Right cardiac atrium (tissue), 5 donors: ENCODE data around the gene CEP55. TPM values are rescaled to one million over a fixed set of nuclear protein-coding genes. Genes with fewer than 3 reads are reported as not detected.
"Not testable (repeated sequence)": the region's sequence is repeated elsewhere in the genome, so short reads cannot be mapped to it uniquely, and the experiment has no call there.

Source experiments
- ATAC-seq, 2 donors: fragments of 200-7000 bp; cut with Tn5 transposase; one replicate each; pipeline versions ENCODE4 v1.8.0 to v1.9.1; 2020; ENCODE audit warnings: moderate library complexity in 2 of 2, mild to moderate bottlenecking in 1 of 2
- DNase-seq, 3 donors: peaks; one replicate each; pipeline ENCODE4 v3.0.0-alpha.2; 2020
- H3K27ac ChIP-seq: one replicate; pipeline ENCODE4 v1.5.1; 2013; ENCODE audit warnings: mild to moderate bottlenecking, low read length, control low read depth, moderate library complexity
- H3K27me3 ChIP-seq: one replicate; pipeline ENCODE4 v1.6.1; 2013; ENCODE audit not compliant: control insufficient read depth, insufficient read depth
- H3K4me1 ChIP-seq: one replicate; pipeline ENCODE4 v1.6.1; 2013; ENCODE audit warnings: low read length; ENCODE audit not compliant: control insufficient read depth, insufficient read depth
- H3K4me3 ChIP-seq: one replicate; pipeline ENCODE4 v1.5.1; 2013; ENCODE audit warnings: low read length, control low read depth
- H3K9me3 ChIP-seq: one replicate; pipeline ENCODE4 v1.6.1; 2013; ENCODE audit warnings: low read length; ENCODE audit not compliant: control insufficient read depth
- WGBS: extraction: QIAGEN DNeasy Blood & Tissue Kit; methylation state at CpG from one replicate; pipeline ENCODE4 v1.1.7; 2013; 5-methylcytosine and 5-hydroxymethylcytosine counted together
- intact Hi-C, 4 donors: fragments of 100-400 bp; cut with DNase I; formaldehyde crosslinking; loops; one replicate each; pipeline versions ENCODE4 v1.11.0 to v1.14.0; 2022 to 2023
- polyA plus RNA-seq: library from polyadenylated mRNA; stranded (reverse); fragments of 200-250 nt; gene quantifications from one replicate; pipeline ENCODE4 v1.2.3, GENCODE V29; 2013
- total RNA-seq, 4 donors: library from RNA; stranded (reverse); fragmentation: NEBNext Ultra II Directional; extraction: Animal tissue kit (Norgen Biotek cat#: 25700); gene quantifications; one replicate each; pipeline ENCODE4 v1.2.1, GENCODE V29; 2021
- donor health status: healthy with polysubstance abuse.
- donor health status: DM: no; HTN: yes; CAD: no.
- donor health status: DM: no; HTN: no; CAD: no.
- donor health status: DM: no; HTN: yes; CAD: no; lungs with severe emphysema.
- donor health status: DM: yes; HTN: yes; CAD: no.

CEP55 gene
- total and polyA plus RNA-seq, 5 donors: 0.11 to 1.6 (median 0.45) TPM

DNA sequence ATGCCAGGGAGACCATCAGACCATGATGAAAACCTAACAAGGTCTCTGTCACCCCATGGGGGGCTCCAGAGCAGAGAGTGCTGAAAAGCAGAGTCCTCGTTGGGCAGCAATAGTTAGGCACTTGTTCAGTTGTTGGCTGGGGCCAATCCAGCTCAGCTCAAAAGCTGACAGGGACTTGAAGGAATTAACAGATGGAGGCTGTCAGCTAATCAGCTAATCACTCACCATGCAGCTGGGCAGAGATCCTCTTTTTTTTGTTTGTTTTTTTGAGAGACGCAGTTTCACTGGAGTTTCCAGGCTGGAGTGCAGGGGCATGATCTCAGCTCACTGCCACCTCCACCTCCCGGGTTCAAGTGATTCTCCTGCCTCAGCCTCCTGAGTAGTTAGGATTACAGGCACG is 18.1 kb downstream of the CEP55 start:
- Histone ChIP-seq H3K4me3 (no peak overlapping the region), H3K27ac (no peak overlapping the region), H3K4me1 (no peaks in the 10 kb centered on the region), H3K9me3 (no peaks in the 10 kb centered on the region), H3K27me3 (no peaks in the 10 kb centered on the region)
- ATAC-seq (no peak), DNase-seq (no peak)
- WGBS: 71% methylated on average over 4 of the region's 4 CpGs
- intact Hi-C loops: no loop called here

DNA sequence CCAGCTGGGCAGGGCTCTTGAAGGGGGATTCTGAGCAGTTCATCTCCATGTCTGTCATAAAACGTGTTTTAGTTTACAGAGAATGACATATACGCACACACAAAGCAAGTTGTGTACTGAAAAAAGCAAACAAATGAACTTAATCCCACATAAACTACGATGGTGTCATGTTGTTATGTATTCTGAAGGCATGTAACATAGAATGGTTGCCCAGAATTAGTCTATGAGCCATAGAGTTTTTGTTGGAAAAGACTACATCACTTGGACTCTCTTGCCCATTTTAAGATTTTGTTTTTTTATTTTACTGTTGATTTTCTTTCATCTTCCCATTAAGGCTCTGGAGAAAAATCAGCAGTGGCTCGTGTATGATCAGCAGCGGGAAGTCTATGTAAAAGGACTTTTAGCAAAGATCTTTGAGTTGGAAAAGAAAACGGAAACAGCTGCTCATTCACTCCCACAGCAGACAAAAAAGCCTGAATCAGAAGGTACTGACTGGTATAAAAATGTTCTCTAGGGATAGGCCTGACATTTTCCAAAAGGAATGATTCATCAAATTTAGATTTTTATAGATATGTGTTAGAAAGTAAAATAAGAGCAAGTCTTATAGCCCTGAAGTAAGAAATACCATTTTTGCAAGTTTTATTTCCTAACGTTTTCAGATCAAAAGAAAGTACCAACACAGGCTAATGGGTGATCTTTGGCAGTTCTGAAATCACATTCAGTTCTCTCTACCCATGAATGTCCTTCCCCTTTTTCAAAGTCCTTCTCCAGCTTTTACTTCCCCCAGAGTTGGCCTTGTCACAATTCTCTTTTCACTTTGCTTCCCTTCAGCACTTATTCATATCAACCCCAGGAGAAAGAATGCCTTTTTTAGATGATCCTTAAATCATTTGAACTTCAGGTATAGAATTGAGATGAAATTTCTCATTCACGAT is 18.9 kb downstream of the CEP55 start:
- Histone ChIP-seq H3K9me3 (no peaks in the 10 kb centered on the region), H3K27ac (no peak overlapping the region), H3K4me3 (no peak overlapping the region), H3K4me1 (no peaks in the 10 kb centered on the region), H3K27me3 (no peaks in the 10 kb centered on the region)
- ATAC-seq: peak; percentile 47 to 63
- 46% methylated on average over 8 of the region's 8 CpGs for WGBS
- intact Hi-C loops: no loop called here
- no peak for DNase-seq

DNA sequence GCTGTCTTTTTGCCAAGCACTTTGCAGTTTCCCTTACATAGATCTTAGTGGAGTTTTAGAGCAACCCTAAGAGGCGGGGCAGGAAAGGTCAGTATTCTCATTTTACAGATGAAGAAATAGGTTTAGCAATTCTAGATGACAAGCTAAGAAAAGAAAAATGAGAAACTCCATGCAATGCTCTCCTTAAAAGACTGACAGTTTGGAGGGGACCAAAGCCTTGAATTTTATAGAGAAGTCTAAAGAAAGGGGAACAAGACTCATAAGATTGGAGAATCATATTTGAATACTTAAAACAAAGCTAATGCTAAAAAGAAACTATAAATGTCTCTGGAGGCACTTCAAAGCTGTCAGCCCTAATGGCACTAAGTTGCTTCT is 19.6 kb downstream of the CEP55 start:
- WGBS: 94% methylated on average over 1 of the region's 1 CpG

DNA sequence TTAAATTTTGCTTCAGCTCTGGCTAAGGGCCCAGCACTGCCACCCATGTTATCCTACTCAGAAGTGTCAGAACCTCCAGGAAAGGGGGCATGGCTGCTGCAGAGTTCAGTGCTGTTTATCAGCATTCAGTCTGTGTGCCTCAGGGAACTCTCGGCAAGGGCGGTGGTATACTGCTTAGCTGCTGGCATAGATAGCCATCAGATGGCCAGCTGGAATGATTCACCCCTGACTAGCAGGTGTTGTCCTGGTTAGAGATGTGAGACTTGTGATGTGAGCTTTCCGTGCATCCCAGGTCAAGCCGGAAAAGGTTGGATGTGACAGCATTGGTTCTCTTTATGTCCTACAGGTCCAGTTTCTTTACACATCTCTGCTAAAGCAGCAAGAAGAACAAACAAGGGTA is 22.1 kb downstream of the CEP55 start:
- DNase-seq (no peak), ATAC-seq (no peak)
- intact Hi-C loops: no loop called here
- no peaks in the 10 kb centered on the region for H3K9me3 ChIP-seq
- no peak overlapping the region for H3K27ac ChIP-seq
- H3K27me3 ChIP-seq: no peaks in the 10 kb centered on the region
- 96% methylated on average over 4 of the region's 4 CpGs for WGBS
- no peak overlapping the region for H3K4me3 ChIP-seq
- no peaks in the 10 kb centered on the region for H3K4me1 ChIP-seq

More for the DNA sequence above, 19.6 kb downstream of the CEP55 start:
- intact Hi-C loops: no loop called here
- Histone ChIP-seq H3K27ac (no peak overlapping the region), H3K9me3 (no peaks in the 10 kb centered on the region), H3K4me1 (no peaks in the 10 kb centered on the region), H3K27me3 (no peaks in the 10 kb centered on the region), H3K4me3 (no peak overlapping the region)
- DNase-seq (no peak), ATAC-seq (peak in 1 of 2 donors; percentile 28)

DNA sequence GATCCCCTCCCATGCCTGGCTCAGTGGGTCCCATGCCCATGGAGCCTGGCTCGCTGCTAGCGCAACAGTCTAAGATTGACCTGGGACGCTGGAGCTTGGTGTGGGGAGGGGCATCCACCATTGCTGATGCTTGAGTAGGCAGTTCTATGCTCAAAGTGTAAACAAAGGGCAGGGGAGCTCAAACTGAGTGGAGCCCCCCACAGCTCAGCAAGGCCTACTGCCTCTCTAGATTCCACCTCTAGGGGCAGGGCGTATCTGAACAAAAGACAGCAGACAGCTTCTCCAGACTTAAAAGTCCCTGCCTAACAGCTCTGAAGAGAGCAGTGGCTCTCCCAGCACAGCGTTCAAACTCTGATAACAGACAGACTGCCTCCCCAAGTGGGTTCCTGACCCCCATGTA is 38.9 kb downstream of the CEP55 start:
- Histone ChIP-seq H3K27ac (no peak overlapping the region), H3K4me3 (no peak overlapping the region), H3K9me3 (no peaks in the 10 kb centered on the region), H3K27me3 (no peaks in the 10 kb centered on the region), H3K4me1 (no peaks in the 10 kb centered on the region)
- 86% methylated on average over 5 of the region's 5 CpGs for WGBS
- no peak for ATAC-seq
- DNase-seq: no peak
- intact Hi-C loops: no loop called here

DNA sequence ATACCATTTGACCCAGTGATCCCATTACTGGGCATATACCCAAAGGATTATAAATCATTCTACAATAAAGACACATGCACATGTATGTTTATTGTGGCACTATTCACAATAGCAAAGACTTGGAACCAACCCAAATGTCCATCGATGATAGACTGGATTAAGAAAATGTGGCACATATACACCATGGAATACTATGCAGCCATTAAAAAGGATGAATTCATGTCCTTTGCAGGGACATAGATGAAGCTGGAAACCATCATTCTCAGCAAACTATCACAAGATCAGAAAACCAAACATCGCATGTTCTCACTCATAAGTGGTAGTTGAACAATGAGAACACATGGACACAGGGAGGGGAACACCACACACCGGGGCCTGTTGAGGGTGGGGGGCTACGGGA is 44.5 kb downstream of the CEP55 start:
- not testable (repeated sequence) for H3K4me1 ChIP-seq, DNase-seq, H3K27ac ChIP-seq, H3K4me3 ChIP-seq, ATAC-seq, H3K27me3 ChIP-seq, H3K9me3 ChIP-seq
- WGBS: 97% methylated on average over 4 of the region's 4 CpGs
- intact Hi-C loops: loop anchor here in 1 of 4 donors (5.0 to 10.0 kb wide), 2 partner anchors 136 to 274 kb away; no protein-coding TSS in a partner anchor

DNA sequence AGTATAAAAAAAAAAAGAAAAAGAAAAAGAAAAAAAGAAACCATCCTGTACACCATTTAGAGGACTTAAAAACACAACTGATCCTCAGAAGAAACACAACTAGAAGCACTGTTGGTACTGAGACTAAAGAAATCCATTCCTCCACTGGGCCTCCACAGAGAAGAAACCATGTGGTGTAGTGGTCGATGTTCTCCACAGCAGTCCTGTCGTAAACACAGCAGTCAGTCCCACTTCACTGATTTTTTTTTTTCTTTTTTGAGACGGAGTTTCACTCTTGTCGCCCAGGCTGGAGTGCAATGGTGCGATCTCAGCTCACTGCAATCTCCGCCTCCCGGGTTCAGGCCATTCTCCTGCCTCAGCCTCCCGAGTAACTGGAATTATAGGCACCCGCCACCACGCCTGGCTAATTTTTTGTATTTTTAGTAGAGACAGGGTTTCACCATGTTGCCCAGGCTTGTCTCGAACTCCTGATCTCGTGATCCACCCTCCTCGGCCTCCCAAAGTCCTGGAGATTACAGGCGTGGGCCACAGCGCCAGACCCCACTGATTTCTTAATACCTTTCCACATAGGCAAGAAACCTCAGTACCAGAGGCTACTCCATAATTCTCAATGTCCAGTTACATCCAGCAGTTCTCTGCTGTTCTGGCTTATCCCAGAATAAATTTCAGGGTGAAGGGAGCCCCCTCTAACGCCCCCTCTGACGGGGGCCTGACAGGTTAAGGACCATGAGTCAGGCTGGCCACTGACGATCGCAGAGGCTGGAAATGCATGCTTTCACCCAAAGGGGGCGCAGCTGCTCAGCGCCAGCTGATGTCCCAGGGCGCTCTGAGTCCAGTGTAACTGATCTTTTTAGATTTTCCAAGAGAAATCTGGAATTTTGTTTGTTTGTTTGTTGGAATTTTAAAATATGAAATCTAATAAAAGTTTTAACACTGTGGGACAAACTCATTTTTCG is 45.3 kb downstream of the CEP55 start:
- DNase-seq: peak; percentile 50 to 80 (median 74)
- WGBS: 54% methylated on average over 23 of the region's 23 CpGs

DNA sequence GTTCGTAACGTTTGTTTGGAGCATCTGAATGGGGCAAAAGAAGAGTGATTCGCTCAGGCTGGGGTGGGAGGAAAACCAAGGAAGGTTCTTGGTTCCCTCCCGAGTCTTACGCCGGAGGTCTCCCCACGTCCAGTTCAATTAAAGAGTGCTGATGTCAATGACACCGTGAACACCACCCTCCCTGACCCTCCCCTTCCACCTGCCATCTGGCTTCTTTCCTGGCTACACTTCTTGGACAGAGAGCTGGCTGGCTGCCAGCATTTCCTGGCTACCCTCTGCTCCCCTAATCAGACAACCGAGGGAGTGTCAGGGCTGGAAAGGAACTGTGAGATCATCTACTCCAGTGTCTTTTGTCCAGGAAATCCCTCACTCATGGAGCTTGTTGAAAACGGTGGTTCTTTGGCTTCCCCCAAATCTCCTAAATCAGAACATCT is 46.0 kb downstream of the CEP55 start:
- ATAC-seq (peak; percentile 94 to 95), DNase-seq (peak; percentile 69 to 88 (median 81))
- no peaks in the 10 kb centered on the region for H3K9me3 ChIP-seq
- no peaks in the 10 kb centered on the region for H3K4me1 ChIP-seq
- intact Hi-C loops: loop anchor here in 1 of 4 donors (5.0 to 10.0 kb wide), 2 partner anchors 135 to 272 kb away; no protein-coding TSS in a partner anchor
- peak overlapping the region; percentile 44 for H3K4me3 ChIP-seq
- WGBS: 4% methylated on average over 10 of the region's 10 CpGs
- H3K27ac ChIP-seq: no peak overlapping the region
- H3K27me3 ChIP-seq: no peaks in the 10 kb centered on the region

More for the DNA sequence above, 45.3 kb downstream of the CEP55 start:
- peak; percentile 93 to 96 for ATAC-seq
- Histone ChIP-seq H3K27ac (no peak overlapping the region), H3K27me3 (no peaks in the 10 kb centered on the region), H3K4me1 (no peaks in the 10 kb centered on the region), H3K4me3 (peak overlapping the region; percentile 44), H3K9me3 (no peaks in the 10 kb centered on the region)
- intact Hi-C loops: loop anchor here in 1 of 4 donors (5.0 to 10.0 kb wide), 2 partner anchors 136 to 273 kb away; no protein-coding TSS in a partner anchor

DNA sequence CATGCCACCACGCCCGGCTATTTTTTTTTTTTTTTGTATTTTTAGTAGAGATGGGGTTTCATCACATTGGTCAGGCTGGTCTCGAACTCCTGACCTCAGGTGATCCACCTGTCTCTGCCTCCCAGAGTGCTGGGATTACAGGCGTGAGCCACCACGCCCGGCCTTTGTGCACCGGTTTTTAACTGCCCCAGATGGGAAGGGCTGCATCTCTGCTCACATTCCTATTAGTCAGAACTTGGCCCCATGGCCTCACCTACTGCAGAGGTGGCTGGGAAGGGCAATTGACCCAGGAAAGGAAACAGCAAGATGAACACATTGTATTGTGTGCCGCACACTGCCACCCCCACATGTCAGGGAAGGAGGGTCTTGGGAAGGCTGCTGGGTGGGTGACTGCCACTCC is 50.6 kb downstream of the CEP55 start:
- H3K9me3 ChIP-seq, DNase-seq, ATAC-seq, H3K4me1 ChIP-seq, H3K27me3 ChIP-seq, H3K4me3 ChIP-seq, H3K27ac ChIP-seq: not testable (repeated sequence)
- 88% methylated on average over 8 of the region's 8 CpGs for WGBS
- intact Hi-C loops: loop anchor here in 1 of 4 donors (10.0 kb wide), 1 partner anchor 268 kb away; no protein-coding TSS in a partner anchor

DNA sequence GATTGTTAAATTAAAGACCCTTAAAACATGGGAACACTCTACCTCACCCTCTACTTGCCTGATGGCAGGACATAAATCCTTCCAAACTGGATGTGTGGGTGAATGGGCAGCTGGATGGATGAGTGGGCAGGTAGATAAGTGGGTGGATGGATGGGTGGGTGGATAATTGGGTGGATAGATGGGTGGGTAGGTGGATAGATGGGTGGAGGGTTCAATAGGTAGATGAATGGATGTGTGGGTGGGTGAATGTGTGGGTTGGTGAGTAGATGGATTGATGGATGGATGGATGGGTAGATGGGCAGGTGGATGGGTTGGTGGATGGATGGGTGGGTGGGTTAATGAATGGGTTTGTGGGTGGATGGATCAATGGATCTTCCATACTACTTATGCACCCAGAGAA is 51.1 kb downstream of the CEP55 start:
- DNase-seq (no peak), ATAC-seq (no peak)
- H3K4me3 ChIP-seq: no peak overlapping the region
- H3K27me3 ChIP-seq: no peaks in the 10 kb centered on the region
- no peaks in the 10 kb centered on the region for H3K4me1 ChIP-seq
- intact Hi-C loops: loop anchor here in 1 of 4 donors (10.0 kb wide), 1 partner anchor 267 kb away; no protein-coding TSS in a partner anchor
- no peaks in the 10 kb centered on the region for H3K9me3 ChIP-seq
- no peak overlapping the region for H3K27ac ChIP-seq
